H9 (cell line): ENCODE data around the gene KIF26A. TPM values are rescaled to one million over a fixed set of nuclear protein-coding genes. Genes with fewer than 3 reads are reported as not detected.
A peak's percentile ranks its signal among the peaks of the same experiment; 100 is the strongest.

Experiments
- DNase-seq: peaks from one replicate; pipeline ENCODE4 v3.0.0-alpha.2; 2017
- H2AFZ ChIP-seq: one replicate; pipeline ENCODE4 v1.6.1; 2013; ENCODE audit warnings: mild to moderate bottlenecking, low read length, control low read depth, moderate library complexity
- H2AK5ac ChIP-seq: 2 replicates; pipeline ENCODE4 v1.6.1; 2013; ENCODE audit warnings: low read length, control low read depth, mixed read lengths; ENCODE audit not compliant: insufficient read length
- H2BK120ac ChIP-seq: one replicate; pipeline ENCODE4 v1.6.1; 2013; ENCODE audit warnings: low read depth, mild to moderate bottlenecking, low read length, control low read depth, inconsistent platforms; ENCODE audit not compliant: poor library complexity, severe bottlenecking
- H2BK12ac ChIP-seq: 2 replicates; pipeline ENCODE4 v1.6.1; 2013; ENCODE audit warnings: low read length, control low read depth, mixed read lengths, low read depth; ENCODE audit not compliant: insufficient read length
- H2BK15ac ChIP-seq: 2 replicates; pipeline ENCODE4 v1.6.1; 2013; ENCODE audit warnings: low read depth, low read length, control low read depth
- H2BK20ac ChIP-seq: one replicate; pipeline ENCODE4 v1.6.1; 2013; ENCODE audit warnings: low read depth, mild to moderate bottlenecking, low read length, control low read depth, inconsistent platforms; ENCODE audit not compliant: poor library complexity, severe bottlenecking
- H2BK5ac ChIP-seq: 2 replicates; pipeline ENCODE4 v1.6.1; 2013; ENCODE audit warnings: low read length, control low read depth, mixed read lengths; ENCODE audit not compliant: insufficient read length
- H3K14ac ChIP-seq: 2 replicates; pipeline ENCODE4 v1.6.1; 2013; ENCODE audit warnings: low read length, control low read depth; ENCODE audit not compliant: insufficient read depth
- H3K18ac ChIP-seq: 2 replicates; pipeline ENCODE4 v1.6.1; 2013; ENCODE audit warnings: low read depth, mild to moderate bottlenecking, mixed read lengths, low read length, control low read depth; ENCODE audit not compliant: insufficient read length
- H3K23ac ChIP-seq: 2 replicates; pipeline ENCODE4 v1.6.1; 2013; ENCODE audit warnings: low read length, control low read depth, mixed read lengths, low read depth; ENCODE audit not compliant: insufficient read length
- H3K23me2 ChIP-seq: 2 replicates; pipeline ENCODE4 v1.6.1; 2013; ENCODE audit warnings: low read depth, mild to moderate bottlenecking, mixed read lengths, low read length, control low read depth; ENCODE audit not compliant: insufficient read length, poor library complexity, severe bottlenecking
- H3K27ac ChIP-seq: 2 replicates; pipeline ENCODE4 v1.5.1; 2013; ENCODE audit warnings: low read length, control low read depth, mixed read lengths, low read depth; ENCODE audit not compliant: insufficient read length
- H3K27me3 ChIP-seq: 2 replicates; pipeline ENCODE4 v1.6.1; 2013; ENCODE audit warnings: low read length, control low read depth, inconsistent platforms; ENCODE audit not compliant: insufficient read depth
- H3K4ac ChIP-seq: 2 replicates; pipeline ENCODE4 v1.6.1; 2013; ENCODE audit warnings: low read depth, mild to moderate bottlenecking, control low read depth, inconsistent platforms, low read length, moderate library complexity
- H3K4me1 ChIP-seq: 2 replicates; pipeline ENCODE4 v1.6.1; 2013; ENCODE audit warnings: low read length, control low read depth, inconsistent platforms; ENCODE audit not compliant: insufficient read depth
- H3K4me2 ChIP-seq: 2 replicates; pipeline ENCODE4 v1.6.1; 2013; ENCODE audit warnings: low read length, control low read depth, mixed read lengths; ENCODE audit not compliant: insufficient read length, insufficient read depth
- H3K56ac ChIP-seq: 2 replicates; pipeline ENCODE4 v1.6.1; 2013; ENCODE audit warnings: low read depth, mild to moderate bottlenecking, mixed read lengths, low read length, control low read depth; ENCODE audit not compliant: insufficient read length
- H3K79me1 ChIP-seq: 2 replicates; pipeline ENCODE4 v1.6.1; 2013; ENCODE audit warnings: low read depth, mild to moderate bottlenecking, moderate library complexity, low read length, control low read depth, inconsistent platforms; ENCODE audit not compliant: insufficient read depth, poor library complexity, severe bottlenecking
- H3K79me2 ChIP-seq: 2 replicates; pipeline ENCODE4 v1.6.1; 2013; ENCODE audit warnings: low read length, control low read depth, inconsistent platforms; ENCODE audit not compliant: insufficient read depth
- H3K9ac ChIP-seq: 2 replicates; pipeline ENCODE4 v1.6.1; 2013; ENCODE audit warnings: low read length, control low read depth, mixed read lengths; ENCODE audit not compliant: insufficient read length; ENCODE audit errors: extremely low read depth
- H3K9me3 ChIP-seq: one replicate; pipeline ENCODE4 v1.6.1; 2013; ENCODE audit warnings: low read depth, low read length, inconsistent platforms; ENCODE audit not compliant: control insufficient read depth
- H3T11ph ChIP-seq: one replicate; pipeline ENCODE4 v1.6.1; 2013; ENCODE audit warnings: mild to moderate bottlenecking, low read length, control low read depth, inconsistent platforms
- H4K20me1 ChIP-seq: one replicate; pipeline ENCODE4 v1.6.1; 2013; ENCODE audit not compliant: control insufficient read depth, insufficient read length, insufficient read depth
- H4K5ac ChIP-seq: 2 replicates; pipeline ENCODE4 v1.6.1; 2013; ENCODE audit warnings: low read depth, mild to moderate bottlenecking, mixed read lengths, low read length, control low read depth; ENCODE audit not compliant: insufficient read length
- H4K8ac ChIP-seq: replicated peaks from 2 replicates; pipeline ENCODE4 v1.6.1; 2013; ENCODE audit warnings: low read length, control low read depth, mixed read lengths, low read depth; ENCODE audit not compliant: insufficient read length
- H4K91ac ChIP-seq: 2 replicates; pipeline ENCODE4 v1.6.1; 2013; ENCODE audit warnings: low read depth, mild to moderate bottlenecking, moderate library complexity, mixed read lengths, low read length, control low read depth; ENCODE audit not compliant: insufficient read length
- H3K27ac Mint-ChIP-seq, 3 experiments: 2 replicates in 2 of 3; 3 replicates in 1 of 3; pipeline ENCODE4 v1.8.0; 2020 to 2021; ENCODE audit warnings: mixed read lengths in 3 of 3, mild to moderate bottlenecking in 1 of 3, moderate library complexity in 1 of 3
- H3K27me3 Mint-ChIP-seq: 2 replicates; pipeline ENCODE4 v1.8.0; 2021; ENCODE audit warnings: low read depth, mild to moderate bottlenecking, moderate library complexity, mixed read lengths
- H3K36me3 Mint-ChIP-seq, 3 experiments: 2 replicates in 2 of 3; 3 replicates in 1 of 3; pipeline ENCODE4 v1.8.0; 2020 to 2021; ENCODE audit warnings: low read depth in 3 of 3, mixed read lengths in 3 of 3; ENCODE audit not compliant: insufficient read depth in 1 of 3
- H3K4me1 Mint-ChIP-seq, 2 experiments: 2 replicates each; pipeline ENCODE4 v1.8.0; 2020; ENCODE audit warnings: mixed read lengths in 2 of 2
- H3K4me3 Mint-ChIP-seq, 2 experiments: 2 replicates in 1 of 2; 3 replicates in 1 of 2; pipeline ENCODE4 v1.8.0; 2020 to 2021; ENCODE audit warnings: mild to moderate bottlenecking in 2 of 2, mixed read lengths in 2 of 2, moderate library complexity in 1 of 2
- H3K9me3 Mint-ChIP-seq, 2 experiments: 2 replicates in 1 of 2; 3 replicates in 1 of 2; pipeline ENCODE4 v1.8.0; 2020; ENCODE audit warnings: mild to moderate bottlenecking in 2 of 2, mixed read lengths in 2 of 2, moderate library complexity in 1 of 2
- WGBS: extraction: QIAGEN DNeasy Blood & Tissue Kit; methylation state at CpG from one replicate; pipeline ENCODE4 v1.1.7; 2013; ENCODE audit warnings: missing lambda C conversion rate, low lambda C conversion rate, mixed read lengths; ENCODE audit not compliant: insufficient read length; ENCODE audit errors: extremely low coverage; 5-methylcytosine and 5-hydroxymethylcytosine counted together
- total RNA-seq: library from RNA; stranded (reverse); gene quantifications from 2 replicates; pipeline ENCODE4 v1.2.1, GENCODE V29; 2021
- TF ChIP-seq, protein P1 (sequence below): fragments of 200-600 bp; sonication (generic); conservative IDR thresholded peaks from 3 replicates; pipeline ENCODE4 v1.8.0; 2021; ENCODE audit warnings: antibody characterized with exemption, mild to moderate bottlenecking

KIF26A gene
- total RNA-seq, 1 experiment from 2014 or later: 44.2 TPM

DNA sequence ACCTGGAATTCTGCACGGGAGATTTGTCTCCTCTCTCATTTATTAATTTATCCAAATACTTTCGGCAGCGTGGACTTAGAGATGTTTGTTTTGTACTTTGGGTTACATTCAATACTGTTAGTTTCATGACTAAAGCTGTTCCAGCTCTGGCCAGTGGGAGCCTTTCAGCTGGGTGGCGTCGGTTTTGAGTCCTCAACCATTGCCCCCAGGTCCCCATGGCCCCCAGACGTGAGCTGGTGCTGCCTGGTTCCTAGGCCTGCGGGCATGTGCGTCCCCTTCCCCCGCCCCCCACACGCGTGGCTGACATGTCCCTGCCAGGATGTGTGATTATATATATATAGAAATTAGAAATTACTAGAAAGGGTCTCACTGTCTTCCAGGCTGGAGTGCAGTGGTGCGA lies 48.2 kb downstream of the KIF26A start:
- Histone ChIP-seq H3K14ac (no peak overlapping the region), H3T11ph (no peak overlapping the region), H3K4me1 (no peaks in the 10 kb centered on the region), H3K79me1 (no peaks in the 10 kb centered on the region), H3K56ac (no peak overlapping the region), H3K9ac (no peak overlapping the region), H2AFZ (no peak overlapping the region), H2BK5ac (no peak overlapping the region), H3K27ac (no peak overlapping the region), H2BK15ac (no peak overlapping the region), H3K9me3 (no peaks in the 10 kb centered on the region), H3K18ac (no peak overlapping the region), H3K27me3 (no peaks in the 10 kb centered on the region), H2AK5ac (no peak overlapping the region), H4K20me1 (no peaks in the 10 kb centered on the region), H3K23ac (no peak overlapping the region), H2BK120ac (no peak overlapping the region), H4K91ac (no peak overlapping the region), H3K4me2 (no peak overlapping the region), H4K5ac (no peak overlapping the region), H2BK12ac (no peak overlapping the region), H2BK20ac (no peak overlapping the region), H3K79me2 (no peaks in the 10 kb centered on the region), H3K4ac (no peak overlapping the region), H3K23me2 (no peaks in the 10 kb centered on the region), H4K8ac (no peak overlapping the region)
- no CpG with 5 or more reads among the region's 12 CpGs for WGBS
- Mint-ChIP-seq H3K4me3 (no peak overlapping the region), H3K4me1 (peaks cover under 1 to 5% of the 10 kb centered on the region in 2 experiments; a peak in 3 of 4 replicates), H3K36me3 (no peaks in the 10 kb centered on the region; a peak in 1 of 7 replicates), H3K27ac (0 out of 7 replicates have a peak overlapping the region, but pooled peaks of 1 of the 3 experiments have one; percentile 44), H3K27me3 (no peaks in the 10 kb centered on the region; the same call in 1 of the 2 replicates), H3K9me3 (no peaks in the 10 kb centered on the region)
- no peak for DNase-seq
- TF ChIP-seq, protein P1, sequence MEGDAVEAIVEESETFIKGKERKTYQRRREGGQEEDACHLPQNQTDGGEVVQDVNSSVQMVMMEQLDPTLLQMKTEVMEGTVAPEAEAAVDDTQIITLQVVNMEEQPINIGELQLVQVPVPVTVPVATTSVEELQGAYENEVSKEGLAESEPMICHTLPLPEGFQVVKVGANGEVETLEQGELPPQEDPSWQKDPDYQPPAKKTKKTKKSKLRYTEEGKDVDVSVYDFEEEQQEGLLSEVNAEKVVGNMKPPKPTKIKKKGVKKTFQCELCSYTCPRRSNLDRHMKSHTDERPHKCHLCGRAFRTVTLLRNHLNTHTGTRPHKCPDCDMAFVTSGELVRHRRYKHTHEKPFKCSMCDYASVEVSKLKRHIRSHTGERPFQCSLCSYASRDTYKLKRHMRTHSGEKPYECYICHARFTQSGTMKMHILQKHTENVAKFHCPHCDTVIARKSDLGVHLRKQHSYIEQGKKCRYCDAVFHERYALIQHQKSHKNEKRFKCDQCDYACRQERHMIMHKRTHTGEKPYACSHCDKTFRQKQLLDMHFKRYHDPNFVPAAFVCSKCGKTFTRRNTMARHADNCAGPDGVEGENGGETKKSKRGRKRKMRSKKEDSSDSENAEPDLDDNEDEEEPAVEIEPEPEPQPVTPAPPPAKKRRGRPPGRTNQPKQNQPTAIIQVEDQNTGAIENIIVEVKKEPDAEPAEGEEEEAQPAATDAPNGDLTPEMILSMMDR: no peak
